GM12878 (cell line): ENCODE data around the gene KLF12. TPM values are rescaled to one million over a fixed set of nuclear protein-coding genes. Genes with fewer than 3 reads are reported as not detected.

Experiments
- ATAC-seq: fragments of 200-7000 bp; cut with Tn5 transposase; 3 replicates; pipeline ENCODE4 v1.9.1; 2020; ENCODE audit warnings: mild to moderate bottlenecking, moderate library complexity
- BruUV-seq: library from RNA; stranded (reverse); fragments of 400-500 nt; replicated peaks from 2 replicates; lab custom pipeline; 2021; lab: Mats Ljungman, UMichigan
- CTCF ChIA-PET: fragments of 300-600 bp; sonication (Branson Sonifier 250); formaldehyde crosslinking; extraction: SDS; loops from one replicate; lab custom pipeline; 2021; ENCODE audit warnings: inconsistent platforms; lab: Yijun Ruan, JAX
- POLR2A ChIA-PET: fragments of 350-600 bp; formaldehyde crosslinking; extraction: SDS; loops from one replicate; lab custom pipeline; 2021; ENCODE audit warnings: inconsistent platforms; lab: Charles Lee
- RAD21 ChIA-PET: fragments of 300-600 bp; sonication (Branson Sonifier 250); formaldehyde crosslinking; loops from one replicate; lab custom pipeline; 2023; ENCODE audit warnings: antibody characterized with exemption; ENCODE audit not compliant: unreplicated experiment; lab: Charles Lee
- SMC1A ChIA-PET: fragments of 300-600 bp; sonication (Branson Sonifier 250); formaldehyde crosslinking; loops from one replicate; lab custom pipeline; 2023; ENCODE audit not compliant: unreplicated experiment, uncharacterized antibody; lab: Charles Lee
- DNase-seq: peaks from one replicate; pipeline ENCODE4 v3.0.0-alpha.2; 2011; ENCODE audit warnings: low read depth, low spot score
- FAIRE-seq: peaks from 3 replicates; lab custom pipeline; 2011; peaks lifted over from hg19 to GRCh38; lab: Jason Lieb, UNC
- H2AFZ ChIP-seq: 2 replicates; pipeline ENCODE4 v1.6.0; 2011; ENCODE audit warnings: low read depth, low read length, control low read depth; ENCODE audit not compliant: control insufficient read depth
- H3K27ac ChIP-seq: 2 replicates; pipeline ENCODE4 v1.5.1; 2011; ENCODE audit warnings: control low read depth; ENCODE audit not compliant: control insufficient read depth, insufficient read depth
- H3K27me3 ChIP-seq, 2 experiments: replicated peaks in 1 of 2; 2 replicates each; pipeline versions ENCODE4 v1.6.0 to v1.6.1; 2011; ENCODE audit warnings: low read length in 1 of 2; ENCODE audit not compliant: control insufficient read depth in 2 of 2, insufficient read depth in 2 of 2
- H3K36me3 ChIP-seq, 2 experiments: 2 replicates each; pipeline ENCODE4 v1.5.1; 2011; ENCODE audit warnings: low read length in 1 of 2; ENCODE audit not compliant: control insufficient read depth in 2 of 2, insufficient read depth in 2 of 2
- H3K4me1 ChIP-seq: 2 replicates; pipeline ENCODE4 v1.6.1; 2011; ENCODE audit warnings: mild to moderate bottlenecking, low read length, moderate library complexity, mixed read lengths; ENCODE audit not compliant: control insufficient read depth, insufficient read depth
- H3K4me2 ChIP-seq: 2 replicates; pipeline ENCODE4 v1.6.0; 2011; ENCODE audit warnings: control low read depth; ENCODE audit not compliant: control insufficient read depth, insufficient read depth
- H3K4me3 ChIP-seq: fragments of 200-600 bp; sonication (generic); 2 replicates; pipeline ENCODE4 v1.5.1; 2016
- H3K79me2 ChIP-seq: 2 replicates; pipeline ENCODE4 v1.6.0; 2011; ENCODE audit warnings: low read length; ENCODE audit not compliant: control insufficient read depth, insufficient read depth
- H3K9ac ChIP-seq: 2 replicates; pipeline ENCODE4 v1.8.0; 2011; ENCODE audit warnings: low read length, control low read depth, mixed read lengths; ENCODE audit not compliant: control insufficient read depth, insufficient read depth
- H3K9me3 ChIP-seq: replicated peaks from 3 replicates; pipeline ENCODE4 v1.5.1; 2011; ENCODE audit warnings: mild to moderate bottlenecking, low read length; ENCODE audit not compliant: control insufficient read depth, insufficient read depth
- H4K20me1 ChIP-seq: 2 replicates; pipeline ENCODE4 v1.6.0; 2011; ENCODE audit not compliant: control insufficient read depth, insufficient read depth
- ASH2L ChIP-seq: fragments of 300-600, 200-600 bp; sonication (generic); IDR thresholded peaks from 2 replicates; pipeline ENCODE4 v1.6.1; 2017; ENCODE audit warnings: low read depth, mild to moderate bottlenecking, borderline replicate concordance
- BRCA1 ChIP-seq: IDR thresholded peaks from 2 replicates; pipeline ENCODE4 v1.6.1; 2011; ENCODE audit warnings: low read depth, low read length, improper control_type of control experiment
- CHD4 ChIP-seq: fragments of 200-600 bp; sonication (generic); IDR thresholded peaks from 2 replicates; pipeline ENCODE4 v1.6.1; 2016; ENCODE audit warnings: mild to moderate bottlenecking
- EGR1 ChIP-seq, 2 experiments: IDR thresholded peaks; 1 replicate in 1 of 2; 2 replicates in 1 of 2; pipeline ENCODE4 v1.6.1; 2011 to 2012; ENCODE audit warnings: low read depth in 2 of 2, low read length in 2 of 2, borderline replicate concordance in 1 of 2, mild to moderate bottlenecking in 1 of 2, moderate library complexity in 1 of 2
- EP300 ChIP-seq, 2 experiments: fragments of 150-350 bp in 1 of 2; IDR thresholded peaks; 2 replicates each; pipeline ENCODE4 v1.6.1; 2011 to 2012; ENCODE audit warnings: low read depth in 2 of 2, low read length in 2 of 2, borderline replicate concordance in 1 of 2, improper control_type of control experiment in 1 of 2, inconsistent platforms in 1 of 2; ENCODE audit not compliant: control insufficient read depth in 1 of 2
- FOXK2 ChIP-seq: fragments of 450-650 bp; IDR thresholded peaks from 2 replicates; pipeline ENCODE4 v1.6.1; 2017; ENCODE audit warnings: mild to moderate bottlenecking, moderate library complexity
- MTA2 ChIP-seq: fragments of 450-650 bp; IDR thresholded peaks from 2 replicates; pipeline ENCODE4 v1.6.1; 2016; ENCODE audit warnings: low read depth, mild to moderate bottlenecking, moderate library complexity
- SREBF1 ChIP-seq: IDR thresholded peaks from 2 replicates; pipeline ENCODE4 v1.6.1; 2012; ENCODE audit warnings: mild to moderate bottlenecking, low read length
- SREBF2 ChIP-seq: IDR thresholded peaks from 2 replicates; pipeline ENCODE4 v1.6.1; 2012; ENCODE audit warnings: mild to moderate bottlenecking, low read length
- TCF12 ChIP-seq: IDR thresholded peaks from 2 replicates; pipeline ENCODE4 v1.6.1; 2011; ENCODE audit warnings: low read depth, mild to moderate bottlenecking, low read length
- YBX1 ChIP-seq: fragments of 450-650 bp; IDR thresholded peaks from 2 replicates; pipeline ENCODE4 v1.6.1; 2016; ENCODE audit warnings: antibody characterized with exemption
- WGBS: methylation state at CpG from one replicate; pipeline ENCODE4 v1.1.6; 2016; ENCODE audit warnings: low lambda C conversion rate; ENCODE audit not compliant: insufficient replicate concordance, insufficient coverage; ENCODE audit errors: missing lambda C conversion rate; 5-methylcytosine and 5-hydroxymethylcytosine counted together
- in situ Hi-C: fragments of 300-500 bp; cut with MboI; formaldehyde crosslinking; loops from 9 replicates; pipeline ENCODE4 v1.14.3; 2018; ENCODE audit warnings: mixed read lengths
- intact Hi-C: fragments of 100-400 bp; cut with micrococcal nuclease; formaldehyde crosslinking; loops from one replicate; pipeline ENCODE4 v1.14.2; 2022; ENCODE audit not compliant: unreplicated experiment
- polyA plus RNA-seq, 11 experiments: library from polyadenylated mRNA; depleted of rRNA in 4 of 11; unstranded in 6 of 11; stranded (reverse) in 5 of 11; fragments of >200 nt; fragmentation: Nextera tagmentation in 4 of 11; fragmentation: Illumina TruSeq in 1 of 11; extraction: Ambion mirVana in 4 of 11; extraction: Trizol in 1 of 11; gene quantifications; 1 replicate in 1 of 11; 2 replicates in 10 of 11; pipeline versions ENCODE4 v1.2.1 to v1.2.3, GENCODE V29; 2011 to 2016; ENCODE audit warnings: inconsistent platforms in 2 of 11, missing spikeins in 2 of 11, low read depth in 1 of 11
- total RNA-seq, 4 experiments: library from RNA; depleted of rRNA in 3 of 4; stranded (reverse); fragments of >200 nt in 3 of 4; fragmentation: Illumina TruSeq in 1 of 4; extraction: Trizol in 1 of 4; gene quantifications; 2 replicates each; pipeline versions ENCODE4 v1.2.1 to v1.2.3, GENCODE V29; 2013 to 2021

The KLF12 gene
- total and polyA plus RNA-seq, 10 of the 15 experiments (the other 5 are each of a cell fraction or from before 2014, with no cell fraction given): 0.11 to 11.4 (median 0.98) TPM

DNA sequence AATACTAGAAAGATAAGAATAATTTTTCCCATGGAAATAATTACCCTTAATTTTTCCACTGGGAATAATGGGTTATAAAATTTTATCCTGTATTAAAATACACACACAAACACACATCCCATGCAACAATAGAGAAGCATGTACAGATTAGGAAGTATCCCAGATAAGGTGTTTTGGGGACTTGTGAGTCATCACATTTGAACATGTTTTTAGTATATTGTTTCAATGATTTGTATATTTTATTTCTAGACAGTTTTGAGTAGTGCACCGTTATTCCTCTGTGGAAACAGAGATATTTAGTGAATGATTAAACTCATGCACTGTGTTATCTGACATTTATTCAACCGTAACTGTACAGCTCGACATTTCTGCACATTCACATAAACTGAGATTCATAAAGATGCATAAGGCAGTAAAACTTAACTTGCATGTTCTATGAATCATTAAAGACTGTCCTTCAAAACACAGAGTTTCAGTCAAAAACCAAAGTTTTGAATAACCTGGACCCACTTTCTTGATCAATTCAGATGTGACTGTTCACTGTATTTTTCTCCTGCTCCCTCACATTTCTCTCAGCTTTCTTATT is 30.1 kb downstream of the KLF12 start:
- Histone ChIP-seq H4K20me1 (no peaks in the 10 kb centered on the region), H3K4me2 (no peak overlapping the region), H3K9ac (no peak overlapping the region), H3K4me1 (no peaks in the 10 kb centered on the region), H3K36me3 (no peaks in the 10 kb centered on the region), H3K4me3 (no peak overlapping the region), H3K27me3 (no peaks in the 10 kb centered on the region), H3K79me2 (no peaks in the 10 kb centered on the region), H3K9me3 (no peaks in the 10 kb centered on the region), H3K27ac (no peak overlapping the region), H2AFZ (no peak overlapping the region)
- CTCF ChIA-PET: no interaction called here
- peak; percentile 7 for FAIRE-seq
- no peak for DNase-seq
- intact Hi-C loops: no loop called here
- 77% methylated on average over 3 of the region's 3 CpGs for WGBS
- in situ Hi-C loops: no loop called here
- BruUV-seq: no TSS peak
- SMC1A ChIA-PET: interaction anchor here (0.6 kb wide), 2 partner anchors 181 to 755 kb away, joined by 3 read pairs; no protein-coding TSS in a partner anchor
- RAD21 ChIA-PET: no interaction called here
- no peak for ATAC-seq
- TF ChIP-seq TCF12: no peak
- TF ChIP-seq CHD4: no peak
- TF ChIP-seq SREBF1: no peak
- no peak for TF ChIP-seq FOXK2
- TF ChIP-seq YBX1: no peak
- TF ChIP-seq BRCA1: no peak
- TF ChIP-seq ASH2L: no peak
- TF ChIP-seq, all 136 proteins: peak for 0
- POLR2A ChIA-PET: interaction anchor here (1.2 kb wide), 1 partner anchor 11 kb away, joined by 3 read pairs; no protein-coding TSS in a partner anchor

DNA sequence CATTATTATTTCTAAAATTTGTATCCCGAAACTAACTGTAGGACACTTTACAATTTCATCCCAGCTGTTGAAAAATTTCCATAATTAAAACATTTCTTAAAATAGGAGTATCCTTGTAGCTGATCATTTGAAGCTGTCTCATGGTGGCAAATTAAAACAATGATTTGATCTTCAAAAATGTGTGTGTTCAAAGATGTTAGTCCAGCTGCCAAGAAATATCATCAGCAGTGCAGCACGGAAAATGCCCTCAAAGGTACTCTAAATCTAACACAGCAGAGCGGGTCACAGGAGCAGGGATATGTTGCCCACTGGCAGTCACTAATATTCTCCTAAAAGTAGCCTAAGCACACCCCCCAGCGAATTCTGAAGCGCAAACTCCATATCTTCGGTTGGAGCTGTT is 31.0 kb downstream of the KLF12 start:
- Histone ChIP-seq H3K27me3 (no peaks in the 10 kb centered on the region), H4K20me1 (no peaks in the 10 kb centered on the region), H3K27ac (no peak overlapping the region), H3K4me2 (no peak overlapping the region), H3K9me3 (no peaks in the 10 kb centered on the region), H3K4me3 (no peak overlapping the region), H3K9ac (no peak overlapping the region), H3K79me2 (no peaks in the 10 kb centered on the region), H3K36me3 (no peaks in the 10 kb centered on the region), H2AFZ (no peak overlapping the region), H3K4me1 (no peaks in the 10 kb centered on the region)
- ATAC-seq (no peak), FAIRE-seq (no peak), DNase-seq (no peak)
- ChIA-PET RAD21 (no interaction called here), POLR2A (no interaction called here), CTCF (no interaction called here), SMC1A (interaction anchor here (1.1 kb wide), 1 partner anchor 10 kb away, joined by 3 read pairs; no protein-coding TSS in a partner anchor)
- BruUV-seq: no TSS peak
- TF ChIP-seq EP300 (IDR thresholded peaks at IDR 0.05; ENCODE audit: borderline replicate concordance in 1 of 2, control insufficient read depth in 1 of 2, low read depth in 2 of 2, low read length in 2 of 2): no peak
- TF ChIP-seq MTA2: no peak
- TF ChIP-seq SREBF2: no peak
- TF ChIP-seq EGR1 (IDR thresholded peaks at IDR 0.05; ENCODE audit: borderline replicate concordance in 1 of 2, low read depth in 2 of 2, low read length in 2 of 2): no peak
- 87% methylated on average over 6 of the region's 6 CpGs for WGBS
- intact Hi-C loops (no loop called here), in situ Hi-C loops (no loop called here)
